NCI-H128 (cell line): ENCODE measurements around the gene C1orf105.

Experiments used
- DNase-seq: peaks from one replicate; lab custom pipeline; 2025; ENCODE audit not compliant: unreplicated experiment; lab: John Stamatoyannopoulos, UW

Gene C1orf105

GRCh38 chr1:172395576-172395975, 24.9 kb upstream of the C1orf105 start:
- no peak for DNase-seq

GRCh38 chr1:172397221-172397620, 23.3 kb upstream of the C1orf105 start:
- no peak for DNase-seq

GRCh38 chr1:172397633-172398032, 22.9 kb upstream of the C1orf105 start:
- no peak for DNase-seq

GRCh38 chr1:172398193-172398592, 22.3 kb upstream of the C1orf105 start:
- no peak for DNase-seq

- DNase-seq: no peak
These were observed 21.3 kb upstream of the C1orf105 start for GRCh38 chr1:172398970-172399755.

- no peak for DNase-seq
These were observed 20.4 kb upstream of the C1orf105 start for GRCh38 chr1:172399756-172400721.

GRCh38 chr1:172400722-172401105, 19.8 kb upstream of the C1orf105 start:
- no peak for DNase-seq

- no peak for DNase-seq
These were observed 19.0 kb upstream of the C1orf105 start for GRCh38 chr1:172401477-172401876.

GRCh38 chr1:172401892-172402291, 18.6 kb upstream of the C1orf105 start:
- no peak for DNase-seq

GRCh38 chr1:172402878-172403569, 17.5 kb upstream of the C1orf105 start:
- no peak for DNase-seq

GRCh38 chr1:172404121-172404520, 16.4 kb upstream of the C1orf105 start:
- DNase-seq: no peak

- DNase-seq: no peak
These were observed 14.6 kb upstream of the C1orf105 start for GRCh38 chr1:172405912-172406311.

GRCh38 chr1:172406968-172407367, 13.5 kb upstream of the C1orf105 start:
- DNase-seq: no peak

GRCh38 chr1:172408958-172409357, 11.5 kb upstream of the C1orf105 start:
- no peak for DNase-seq

- DNase-seq: no peak
These were observed 10.5 kb upstream of the C1orf105 start for GRCh38 chr1:172410027-172410426.

GRCh38 chr1:172411791-172412338, 8.6 kb upstream of the C1orf105 start:
- DNase-seq: no peak

- DNase-seq: no peak
These were observed 6.2 kb upstream of the C1orf105 start for GRCh38 chr1:172414331-172414730.

- no peak for DNase-seq
These were observed 3.9 kb upstream of the C1orf105 start for GRCh38 chr1:172416496-172417035.

- no peak for DNase-seq
These were observed 2.9 kb upstream of the C1orf105 start for GRCh38 chr1:172417557-172417956.

GRCh38 chr1:172421974-172422604, 1.6 kb downstream of the C1orf105 start:
- no peak for DNase-seq
